Progenitor cell of endocrine pancreas (in vitro differentiated cells): ENCODE results near the gene NEDD8. TPM values are rescaled to one million over a fixed set of nuclear protein-coding genes. Genes with fewer than 3 reads are reported as not detected.

Experiments
- DNase-seq: peaks from one replicate; pipeline ENCODE4 v3.0.0; 2021; ENCODE audit warnings: low spot score; ENCODE audit not compliant: unreplicated experiment
- H3K27ac Mint-ChIP-seq: 2 replicates; pipeline ENCODE4 v1.8.0; 2021; ENCODE audit warnings: mild to moderate bottlenecking, moderate library complexity, mixed read lengths
- H3K27me3 Mint-ChIP-seq: 2 replicates; pipeline ENCODE4 v1.8.0; 2021; ENCODE audit warnings: mixed read lengths
- H3K36me3 Mint-ChIP-seq: 2 replicates; pipeline ENCODE4 v1.8.0; 2022; ENCODE audit warnings: mixed read lengths; ENCODE audit not compliant: insufficient read depth
- H3K4me1 Mint-ChIP-seq: 2 replicates; pipeline ENCODE4 v1.8.0; 2021; ENCODE audit warnings: low read depth, mixed read lengths
- H3K4me3 Mint-ChIP-seq: 2 replicates; pipeline ENCODE4 v1.8.0; 2021; ENCODE audit warnings: low read depth, mild to moderate bottlenecking, moderate library complexity, mixed read lengths
- H3K9me3 Mint-ChIP-seq: 2 replicates; pipeline ENCODE4 v1.8.0; 2021; ENCODE audit warnings: low read depth, mixed read lengths
- CTCF ChIP-seq: fragments of 200-600 bp; sonication (generic); IDR thresholded peaks from one replicate; pipeline ENCODE4 v1.5.0; 2021; ENCODE audit warnings: antibody characterized with exemption, mild to moderate bottlenecking; ENCODE audit not compliant: unreplicated experiment
- total RNA-seq: library from RNA; stranded (reverse); gene quantifications from 2 replicates; pipeline ENCODE4 v1.2.1, GENCODE V29; 2021

Gene NEDD8
- total RNA-seq, 1 donor from 2014 or later: 161 TPM

- DNase-seq: no peak
- H3K9me3 Mint-ChIP-seq: no peaks in the 10 kb centered on the region
- H3K4me1 Mint-ChIP-seq: no peaks in the 10 kb centered on the region
- H3K4me3 Mint-ChIP-seq: no peak overlapping the region
- H3K27ac Mint-ChIP-seq: no peak overlapping the region
- H3K36me3 Mint-ChIP-seq: no peaks in the 10 kb centered on the region
- H3K27me3 Mint-ChIP-seq: no peaks in the 10 kb centered on the region
- TF ChIP-seq CTCF: no peak
These were observed 23.3 kb upstream of the NEDD8 start for GRCh38 chr14:24255438-24255837.

GRCh38 chr14:24254630-24255392 is 22.6 kb upstream of the NEDD8 start:
- Mint-ChIP-seq H3K27ac (no peak overlapping the region), H3K9me3 (no peaks in the 10 kb centered on the region), H3K36me3 (no peaks in the 10 kb centered on the region), H3K4me1 (no peaks in the 10 kb centered on the region), H3K27me3 (no peaks in the 10 kb centered on the region), H3K4me3 (no peak overlapping the region)
- no peak for TF ChIP-seq CTCF
- no peak for DNase-seq

GRCh38 chr14:24253936-24254335 is 21.8 kb upstream of the NEDD8 start:
- no peak for TF ChIP-seq CTCF
- Mint-ChIP-seq H3K27ac (no peak overlapping the region), H3K4me3 (no peak overlapping the region), H3K27me3 (no peaks in the 10 kb centered on the region), H3K36me3 (no peaks in the 10 kb centered on the region), H3K4me1 (no peaks in the 10 kb centered on the region), H3K9me3 (no peaks in the 10 kb centered on the region)
- DNase-seq: no peak

GRCh38 chr14:24252289-24253124 is 20.3 kb upstream of the NEDD8 start:
- no peak for TF ChIP-seq CTCF
- DNase-seq: no peak
- Mint-ChIP-seq H3K27me3 (no peaks in the 10 kb centered on the region), H3K27ac (peak overlapping the region; percentile 49), H3K9me3 (no peaks in the 10 kb centered on the region), H3K4me1 (no peaks in the 10 kb centered on the region), H3K36me3 (no peaks in the 10 kb centered on the region), H3K4me3 (no peak overlapping the region)

- no peak for TF ChIP-seq CTCF
- no peaks in the 10 kb centered on the region for H3K9me3 Mint-ChIP-seq
- H3K27ac Mint-ChIP-seq: no peak overlapping the region
- no peaks in the 10 kb centered on the region for H3K4me1 Mint-ChIP-seq
- H3K27me3 Mint-ChIP-seq: no peaks in the 10 kb centered on the region
- no peak for DNase-seq
- no peaks in the 10 kb centered on the region for H3K36me3 Mint-ChIP-seq
- H3K4me3 Mint-ChIP-seq: no peak overlapping the region
These were observed 19.7 kb upstream of the NEDD8 start for GRCh38 chr14:24251880-24252288.
